Measurements from ENCODE around the gene MECP2. TPM values are rescaled to one million over a fixed set of nuclear protein-coding genes. Genes with fewer than 3 reads are reported as not detected.

The MECP2 gene
- polyA plus RNA-seq, 1 experiment = 11.9 TPM

GRCh38 chrX:154037754-154038153, 59.8 kb downstream of the MECP2 start:
- ChIA-PET POLR2A (no interaction called here), CTCF (interaction anchor here (0.7 kb wide), 1 partner anchor 24 kb away, joined by 3 read pairs; no protein-coding TSS in a partner anchor)
- H3K27me3 ChIP-seq (ENCODE audit: control insufficient read depth, insufficient read depth, low read length) = no peaks in the 10 kb centered on the region
- no peak for DNase-seq (ENCODE audit: low read depth)
- no peak for TF ChIP-seq CTCF (IDR thresholded peaks at IDR 0.05; ENCODE audit: insufficient read depth, low read depth, low read length)
- H3K36me3 ChIP-seq (ENCODE audit: control insufficient read depth, insufficient read depth, low read length) = no peaks in the 10 kb centered on the region; the same call in 1 of the 2 replicates
- no peak overlapping the region for H3K4me3 ChIP-seq (ENCODE audit: low read depth, low read length)

DNA sequence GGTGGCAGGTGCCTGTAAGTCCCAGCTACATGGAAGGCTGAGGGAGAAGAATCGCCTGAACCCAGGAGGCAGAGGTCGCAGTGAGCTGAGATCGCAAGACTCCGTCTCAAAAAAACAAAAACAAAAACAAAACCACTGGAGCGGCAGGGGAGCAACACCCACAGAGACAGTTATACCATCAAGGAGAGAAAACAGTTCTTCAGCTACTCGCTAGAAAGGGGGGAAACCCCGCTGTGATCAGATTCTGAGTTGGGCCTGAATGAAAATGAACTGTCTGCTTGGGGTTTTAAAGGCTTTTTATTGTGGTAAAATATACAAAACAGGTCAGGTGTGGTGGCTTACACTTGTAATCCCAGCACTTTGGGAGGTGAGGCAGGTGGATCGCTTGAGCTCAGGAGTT, 61.0 kb downstream of the MECP2 start:
- POLR2A ChIA-PET = no interaction called here
- no peak overlapping the region for H3K4me3 ChIP-seq (ENCODE audit: low read depth, low read length)
- peaks cover 3% of the 10 kb centered on the region for H3K36me3 ChIP-seq (ENCODE audit: control insufficient read depth, insufficient read depth, low read length)
- H3K27me3 ChIP-seq (ENCODE audit: control insufficient read depth, insufficient read depth, low read length) = no peaks in the 10 kb centered on the region
- no peak for DNase-seq (ENCODE audit: low read depth)
- no peak for TF ChIP-seq CTCF (IDR thresholded peaks at IDR 0.05; ENCODE audit: insufficient read depth, low read depth, low read length)
- CTCF ChIA-PET = interaction anchor here (1.2 kb wide), 1 partner anchor 10 kb away, joined by 4 read pairs; no protein-coding TSS in a partner anchor

DNA sequence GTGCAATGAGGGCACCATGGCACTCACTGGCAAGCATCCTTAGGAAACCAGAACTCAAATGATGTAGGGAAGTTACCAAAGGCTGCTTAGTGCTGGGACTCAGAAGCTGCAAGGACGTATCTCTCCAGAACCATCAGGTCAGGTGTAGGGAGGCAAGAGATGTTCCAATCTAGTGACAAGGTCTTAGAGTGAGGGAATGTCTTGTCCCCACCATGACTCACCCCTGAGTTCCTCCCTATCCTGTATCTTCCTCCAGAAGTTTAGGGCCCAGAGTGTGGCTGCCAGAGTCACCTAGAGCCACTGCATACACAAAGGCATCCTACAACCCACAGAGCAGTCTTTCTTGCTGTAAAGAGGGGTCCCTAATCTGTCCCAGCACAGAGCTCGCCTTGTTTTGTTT, 63.7 kb downstream of the MECP2 start:
- CTCF ChIA-PET = no interaction called here
- TF ChIP-seq CTCF (IDR thresholded peaks at IDR 0.05; ENCODE audit: insufficient read depth, low read depth, low read length) = no peak
- POLR2A ChIA-PET = no interaction called here
- no peak for DNase-seq (ENCODE audit: low read depth)
- Histone ChIP-seq H3K36me3 (ENCODE audit: control insufficient read depth, insufficient read depth, low read length) (peaks cover 5% of the 10 kb centered on the region), H3K27me3 (ENCODE audit: control insufficient read depth, insufficient read depth, low read length) (no peaks in the 10 kb centered on the region), H3K4me3 (ENCODE audit: low read depth, low read length) (no peak overlapping the region)

DNA sequence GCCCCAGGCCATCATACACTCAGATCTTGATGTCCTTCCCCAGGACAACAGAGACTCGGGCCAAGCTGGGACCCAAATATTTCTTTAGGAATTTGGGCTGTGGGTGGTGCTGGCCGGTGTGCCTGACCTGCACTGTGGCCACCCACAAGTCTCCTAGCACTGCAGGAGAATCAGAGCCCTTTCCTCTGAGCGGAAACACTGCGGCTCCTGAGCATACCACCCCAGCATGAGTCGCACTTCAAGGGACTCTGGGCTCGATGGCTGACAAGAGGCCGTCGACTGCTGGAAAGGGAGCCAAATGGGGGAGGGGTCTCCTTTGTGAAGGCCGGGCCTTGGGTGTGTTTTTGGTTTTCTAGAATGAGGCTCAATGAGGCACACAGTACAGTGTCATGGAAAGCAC, 64.9 kb downstream of the MECP2 start:
- peaks cover 5% of the 10 kb centered on the region for H3K36me3 ChIP-seq (ENCODE audit: control insufficient read depth, insufficient read depth, low read length)
- DNase-seq (ENCODE audit: low read depth) = no peak
- ChIA-PET POLR2A (no interaction called here), CTCF (no interaction called here)
- H3K4me3 ChIP-seq (ENCODE audit: low read depth, low read length) = no peak overlapping the region
- no peak for TF ChIP-seq CTCF (IDR thresholded peaks at IDR 0.05; ENCODE audit: insufficient read depth, low read depth, low read length)
- no peaks in the 10 kb centered on the region for H3K27me3 ChIP-seq (ENCODE audit: control insufficient read depth, insufficient read depth, low read length)

GRCh38 chrX:154032160-154032559, 65.4 kb downstream of the MECP2 start:
- Histone ChIP-seq H3K4me3 (ENCODE audit: low read depth, low read length) (no peak overlapping the region), H3K36me3 (ENCODE audit: control insufficient read depth, insufficient read depth, low read length) (peaks cover 5% of the 10 kb centered on the region), H3K27me3 (ENCODE audit: control insufficient read depth, insufficient read depth, low read length) (no peaks in the 10 kb centered on the region)
- ChIA-PET CTCF (no interaction called here), POLR2A (no interaction called here)
- DNase-seq (ENCODE audit: low read depth) = no peak
- no peak for TF ChIP-seq CTCF (IDR thresholded peaks at IDR 0.05; ENCODE audit: insufficient read depth, low read depth, low read length)

All from BJ (cell line).